ENCODE results near the gene KCNK6.

The KCNK6 gene

DNA sequence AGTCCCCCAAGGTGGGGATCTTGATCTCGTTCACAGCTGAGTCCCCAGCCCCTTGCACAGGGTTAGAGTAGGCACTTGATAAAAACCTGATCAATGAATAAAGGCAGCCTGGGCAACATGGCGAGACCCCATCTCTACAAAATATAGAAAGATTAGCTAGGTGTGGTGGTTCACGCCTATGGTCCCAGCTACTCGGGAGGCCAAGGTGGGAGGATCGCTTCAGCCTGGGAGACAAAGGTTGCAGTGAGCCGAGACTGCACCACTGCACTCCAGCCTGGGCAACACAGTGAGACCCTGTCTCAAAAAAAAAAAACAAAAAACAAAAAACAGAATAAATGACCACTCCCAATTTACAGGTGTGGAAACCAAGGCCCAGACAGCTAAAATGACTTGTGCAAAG lies 8.7 kb upstream of the KCNK6 start:
- TF ChIP-seq MYC (IDR thresholded peaks at IDR 0.05; ENCODE audit: low read depth, low read length) = no peak
- TF ChIP-seq, protein P1, sequence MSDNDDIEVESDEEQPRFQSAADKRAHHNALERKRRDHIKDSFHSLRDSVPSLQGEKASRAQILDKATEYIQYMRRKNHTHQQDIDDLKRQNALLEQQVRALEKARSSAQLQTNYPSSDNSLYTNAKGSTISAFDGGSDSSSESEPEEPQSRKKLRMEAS (IDR thresholded peaks at IDR 0.05; ENCODE audit: low read depth, low read length) = no peak
- no peak overlapping the region for H3K4me3 ChIP-seq (ENCODE audit: low read depth, low read length)
- DNase-seq (ENCODE audit: low read depth) = no peak

DNA sequence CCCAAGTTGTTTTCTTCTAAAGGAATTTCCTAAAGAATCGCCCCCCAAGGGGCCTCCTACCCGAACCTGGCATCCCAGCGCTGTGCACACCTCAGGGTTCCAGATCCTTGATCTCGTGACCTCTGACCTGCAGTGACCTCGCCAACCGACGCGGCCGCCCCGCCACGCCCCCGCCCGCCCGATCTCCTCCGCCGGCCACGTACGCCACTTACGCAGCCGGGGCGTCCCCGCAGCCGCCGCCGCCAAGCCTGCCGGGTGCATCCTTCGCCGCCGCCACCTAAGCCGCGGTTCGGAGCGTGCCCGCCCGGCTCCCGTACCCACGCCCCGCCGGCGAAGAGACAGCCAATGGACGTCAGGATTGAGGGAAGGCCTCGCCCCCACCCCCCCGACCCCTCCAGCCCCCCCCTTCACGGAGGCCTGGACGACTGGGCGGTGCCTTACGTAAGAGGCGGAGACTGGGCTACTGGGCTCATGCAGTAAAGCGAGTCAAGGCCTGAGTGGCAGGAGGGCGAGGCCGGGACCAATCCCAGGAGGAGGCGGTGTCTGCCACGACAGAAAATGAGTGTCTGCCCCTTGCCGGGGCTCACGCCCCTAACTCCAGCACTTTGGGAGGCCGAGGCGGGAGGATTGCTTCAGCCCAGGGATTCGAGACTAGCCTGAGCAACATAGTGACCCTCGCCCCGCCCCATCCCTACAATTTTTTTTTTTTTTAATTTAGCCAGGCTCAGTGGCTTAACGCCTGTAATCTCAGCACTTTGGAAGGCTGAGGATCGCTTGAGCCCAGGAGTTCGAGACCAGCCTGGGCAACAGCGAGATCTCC lies 3.8 kb upstream of the KCNK6 start, which contains the start of gene YIF1B:
Gene YIF1B (minus strand): TSS at position 291 of the 820 bp plus-strand sequence. CDS start 30 bp downstream, at position 261.
- DNase-seq (ENCODE audit: low read depth) = peak; percentile 94
- H3K4me3 ChIP-seq (ENCODE audit: low read depth, low read length) = peak within 1 kb of the TSS; percentile 85

GRCh38 chr19:38316477-38317067 lies 3.1 kb upstream of the KCNK6 start:
- peak overlapping the region; percentile 38 for H3K4me3 ChIP-seq (ENCODE audit: low read depth, low read length)
- DNase-seq (ENCODE audit: low read depth) = no peak
- TF ChIP-seq, protein P2, sequence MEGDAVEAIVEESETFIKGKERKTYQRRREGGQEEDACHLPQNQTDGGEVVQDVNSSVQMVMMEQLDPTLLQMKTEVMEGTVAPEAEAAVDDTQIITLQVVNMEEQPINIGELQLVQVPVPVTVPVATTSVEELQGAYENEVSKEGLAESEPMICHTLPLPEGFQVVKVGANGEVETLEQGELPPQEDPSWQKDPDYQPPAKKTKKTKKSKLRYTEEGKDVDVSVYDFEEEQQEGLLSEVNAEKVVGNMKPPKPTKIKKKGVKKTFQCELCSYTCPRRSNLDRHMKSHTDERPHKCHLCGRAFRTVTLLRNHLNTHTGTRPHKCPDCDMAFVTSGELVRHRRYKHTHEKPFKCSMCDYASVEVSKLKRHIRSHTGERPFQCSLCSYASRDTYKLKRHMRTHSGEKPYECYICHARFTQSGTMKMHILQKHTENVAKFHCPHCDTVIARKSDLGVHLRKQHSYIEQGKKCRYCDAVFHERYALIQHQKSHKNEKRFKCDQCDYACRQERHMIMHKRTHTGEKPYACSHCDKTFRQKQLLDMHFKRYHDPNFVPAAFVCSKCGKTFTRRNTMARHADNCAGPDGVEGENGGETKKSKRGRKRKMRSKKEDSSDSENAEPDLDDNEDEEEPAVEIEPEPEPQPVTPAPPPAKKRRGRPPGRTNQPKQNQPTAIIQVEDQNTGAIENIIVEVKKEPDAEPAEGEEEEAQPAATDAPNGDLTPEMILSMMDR (IDR thresholded peaks at IDR 0.05; ENCODE audit: low read depth, low read length) = no peak

More for the DNA sequence above, 3.8 kb upstream of the KCNK6 start, which contains the start of gene YIF1B:
- no peak for TF ChIP-seq POLR2A (IDR thresholded peaks at IDR 0.05; ENCODE audit: extremely low read depth, insufficient read length)
- TF ChIP-seq MYC (IDR thresholded peaks at IDR 0.05; ENCODE audit: low read depth, low read length) = no peak
- TF ChIP-seq, protein P2 (IDR thresholded peaks at IDR 0.05; ENCODE audit: low read depth, low read length) = no peak
- TF ChIP-seq, protein P1 (IDR thresholded peaks at IDR 0.05; ENCODE audit: low read depth, low read length) = no peak

DNA sequence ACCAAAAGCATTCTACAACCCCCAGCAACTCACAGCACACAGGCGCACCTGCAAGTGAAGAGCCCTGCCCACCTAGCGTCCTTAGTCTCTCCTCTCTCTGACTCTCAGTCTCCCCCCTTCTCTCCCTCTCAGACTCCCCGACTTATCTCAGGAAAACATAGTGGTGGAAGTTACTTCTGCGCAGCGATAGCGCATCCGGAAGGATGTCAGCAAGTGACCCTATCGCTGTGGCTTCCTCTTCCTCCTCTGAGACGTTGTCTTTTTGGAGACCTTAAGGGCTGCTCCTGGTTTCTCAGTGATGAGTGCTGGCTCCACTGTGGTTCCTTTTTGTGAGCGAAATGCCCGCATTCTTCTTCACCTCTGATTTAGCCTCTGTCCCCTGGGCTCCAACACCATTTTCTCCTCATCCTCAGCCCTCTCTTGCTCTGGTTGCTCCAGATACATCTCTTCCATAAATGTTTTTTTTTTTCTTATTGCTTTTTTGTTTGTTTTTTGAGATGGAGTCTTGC lies 2.5 kb upstream of the KCNK6 start:
- TF ChIP-seq POLR2A (IDR thresholded peaks at IDR 0.05; ENCODE audit: extremely low read depth, insufficient read length) = no peak
- TF ChIP-seq, protein P2 (IDR thresholded peaks at IDR 0.05; ENCODE audit: low read depth, low read length) = no peak
- TF ChIP-seq, protein P1 (IDR thresholded peaks at IDR 0.05; ENCODE audit: low read depth, low read length) = no peak
- TF ChIP-seq MYC (IDR thresholded peaks at IDR 0.05; ENCODE audit: low read depth, low read length) = no peak
- DNase-seq (ENCODE audit: low read depth) = peak; percentile 58
- peak overlapping the region; percentile 38 for H3K4me3 ChIP-seq (ENCODE audit: low read depth, low read length)

- TF ChIP-seq, protein P1 (IDR thresholded peaks at IDR 0.05; ENCODE audit: low read depth, low read length) = no peak
- TF ChIP-seq MYC (IDR thresholded peaks at IDR 0.05; ENCODE audit: low read depth, low read length) = no peak
- TF ChIP-seq, protein P2 (IDR thresholded peaks at IDR 0.05; ENCODE audit: low read depth, low read length) = no peak
- TF ChIP-seq POLR2A (IDR thresholded peaks at IDR 0.05; ENCODE audit: extremely low read depth, insufficient read length) = no peak
- no peak overlapping the region for H3K4me3 ChIP-seq (ENCODE audit: low read depth, low read length)
- no peak for DNase-seq (ENCODE audit: low read depth)
These were observed 985 bp upstream of the KCNK6 start for GRCh38 chr19:38318660-38319059.

- TF ChIP-seq, protein P2 (IDR thresholded peaks at IDR 0.05; ENCODE audit: low read depth, low read length) = no peak
- TF ChIP-seq POLR2A (IDR thresholded peaks at IDR 0.05; ENCODE audit: extremely low read depth, insufficient read length) (no peak), MYC (IDR thresholded peaks at IDR 0.05; ENCODE audit: low read depth, low read length) (no peak)
- TF ChIP-seq, protein P1 (IDR thresholded peaks at IDR 0.05; ENCODE audit: low read depth, low read length) = no peak
- H3K4me3 ChIP-seq (ENCODE audit: low read depth, low read length) = no peak overlapping the region
- no peak for DNase-seq (ENCODE audit: low read depth)
These were observed 1.3 kb downstream of the KCNK6 start for GRCh38 chr19:38320969-38321339.
